GM12878 (cell line): Measurements from ENCODE around the gene SSTR4. TPM values are rescaled to one million over a fixed set of nuclear protein-coding genes. Genes with fewer than 3 reads are reported as not detected.
A peak's percentile ranks its signal among the peaks of the same experiment; 100 is the strongest.

Experiments used
- ATAC-seq: fragments of 200-7000 bp; cut with Tn5 transposase; 3 replicates; pipeline ENCODE4 v1.9.1; 2020; ENCODE audit warnings: mild to moderate bottlenecking, moderate library complexity
- BruUV-seq: library from RNA; stranded (reverse); fragments of 400-500 nt; replicated peaks from 2 replicates; lab custom pipeline; 2021; lab: Mats Ljungman, UMichigan
- CTCF ChIA-PET: fragments of 300-600 bp; sonication (Branson Sonifier 250); formaldehyde crosslinking; extraction: SDS; loops from one replicate; lab custom pipeline; 2021; ENCODE audit warnings: inconsistent platforms; lab: Yijun Ruan, JAX
- POLR2A ChIA-PET: fragments of 350-600 bp; formaldehyde crosslinking; extraction: SDS; loops from one replicate; lab custom pipeline; 2021; ENCODE audit warnings: inconsistent platforms; lab: Charles Lee
- RAD21 ChIA-PET: fragments of 300-600 bp; sonication (Branson Sonifier 250); formaldehyde crosslinking; loops from one replicate; lab custom pipeline; 2023; ENCODE audit warnings: antibody characterized with exemption; ENCODE audit not compliant: unreplicated experiment; lab: Charles Lee
- SMC1A ChIA-PET: fragments of 300-600 bp; sonication (Branson Sonifier 250); formaldehyde crosslinking; loops from one replicate; lab custom pipeline; 2023; ENCODE audit not compliant: unreplicated experiment, uncharacterized antibody; lab: Charles Lee
- DNase-seq: peaks from one replicate; pipeline ENCODE4 v3.0.0-alpha.2; 2011; ENCODE audit warnings: low read depth, low spot score
- FAIRE-seq: peaks from 3 replicates; lab custom pipeline; 2011; peaks lifted over from hg19 to GRCh38; lab: Jason Lieb, UNC
- H2AFZ ChIP-seq: 2 replicates; pipeline ENCODE4 v1.6.0; 2011; ENCODE audit warnings: low read depth, low read length, control low read depth; ENCODE audit not compliant: control insufficient read depth
- H3K27ac ChIP-seq: 2 replicates; pipeline ENCODE4 v1.5.1; 2011; ENCODE audit warnings: control low read depth; ENCODE audit not compliant: control insufficient read depth, insufficient read depth
- H3K27me3 ChIP-seq, 2 experiments: replicated peaks in 1 of 2; 2 replicates each; pipeline versions ENCODE4 v1.6.0 to v1.6.1; 2011; ENCODE audit warnings: low read length in 1 of 2; ENCODE audit not compliant: control insufficient read depth in 2 of 2, insufficient read depth in 2 of 2
- H3K36me3 ChIP-seq, 2 experiments: 2 replicates each; pipeline ENCODE4 v1.5.1; 2011; ENCODE audit warnings: low read length in 1 of 2; ENCODE audit not compliant: control insufficient read depth in 2 of 2, insufficient read depth in 2 of 2
- H3K4me1 ChIP-seq: 2 replicates; pipeline ENCODE4 v1.6.1; 2011; ENCODE audit warnings: mild to moderate bottlenecking, low read length, moderate library complexity, mixed read lengths; ENCODE audit not compliant: control insufficient read depth, insufficient read depth
- H3K4me2 ChIP-seq: 2 replicates; pipeline ENCODE4 v1.6.0; 2011; ENCODE audit warnings: control low read depth; ENCODE audit not compliant: control insufficient read depth, insufficient read depth
- H3K4me3 ChIP-seq: fragments of 200-600 bp; sonication (generic); 2 replicates; pipeline ENCODE4 v1.5.1; 2016
- H3K79me2 ChIP-seq: 2 replicates; pipeline ENCODE4 v1.6.0; 2011; ENCODE audit warnings: low read length; ENCODE audit not compliant: control insufficient read depth, insufficient read depth
- H3K9ac ChIP-seq: 2 replicates; pipeline ENCODE4 v1.8.0; 2011; ENCODE audit warnings: low read length, control low read depth, mixed read lengths; ENCODE audit not compliant: control insufficient read depth, insufficient read depth
- H3K9me3 ChIP-seq: replicated peaks from 3 replicates; pipeline ENCODE4 v1.5.1; 2011; ENCODE audit warnings: mild to moderate bottlenecking, low read length; ENCODE audit not compliant: control insufficient read depth, insufficient read depth
- H4K20me1 ChIP-seq: 2 replicates; pipeline ENCODE4 v1.6.0; 2011; ENCODE audit not compliant: control insufficient read depth, insufficient read depth
- E4F1 ChIP-seq: fragments of 450-650 bp; IDR thresholded peaks from 2 replicates; pipeline ENCODE4 v1.6.1; 2018; ENCODE audit warnings: borderline replicate concordance, mild to moderate bottlenecking; ENCODE audit not compliant: partially characterized antibody
- HDAC6 ChIP-seq: fragments of 200-600 bp; sonication (generic); IDR thresholded peaks from one replicate; pipeline ENCODE4 v1.8.0; 2017; ENCODE audit warnings: antibody characterized with exemption; ENCODE audit not compliant: unreplicated experiment
- MLLT1 ChIP-seq: fragments of 450-650 bp; IDR thresholded peaks from 2 replicates; pipeline ENCODE4 v1.6.1; 2016; ENCODE audit warnings: mild to moderate bottlenecking
- NBN ChIP-seq: fragments of 450-650 bp; IDR thresholded peaks from 2 replicates; pipeline ENCODE4 v1.6.1; 2016
- PAX8 ChIP-seq: fragments of 450-650 bp; IDR thresholded peaks from 2 replicates; pipeline ENCODE4 v1.6.1; 2017; ENCODE audit warnings: mild to moderate bottlenecking, moderate library complexity
- POLR2A ChIP-seq: IDR thresholded peaks from 2 replicates; pipeline ENCODE4 v1.6.1; 2011; ENCODE audit warnings: low read depth, mild to moderate bottlenecking, low read length
- POLR2AphosphoS5 ChIP-seq: IDR thresholded peaks from 2 replicates; pipeline ENCODE4 v1.6.1; 2011; ENCODE audit warnings: mild to moderate bottlenecking, low read length, inconsistent platforms
- SREBF2 ChIP-seq: IDR thresholded peaks from 2 replicates; pipeline ENCODE4 v1.6.1; 2012; ENCODE audit warnings: mild to moderate bottlenecking, low read length
- TCF7 ChIP-seq: IDR thresholded peaks from 2 replicates; pipeline ENCODE4 v1.6.1; 2014; ENCODE audit warnings: antibody characterized with exemption, borderline replicate concordance
- ZBTB33 ChIP-seq: fragments of 450-650 bp; IDR thresholded peaks from 2 replicates; pipeline ENCODE4 v1.6.1; 2017; ENCODE audit warnings: mild to moderate bottlenecking
- ZNF207 ChIP-seq: fragments of 450-650 bp; IDR thresholded peaks from 2 replicates; pipeline ENCODE4 v1.6.1; 2014; ENCODE audit warnings: antibody characterized with exemption, mild to moderate bottlenecking, borderline replicate concordance
- ZNF24 ChIP-seq: fragments of 450-650 bp; IDR thresholded peaks from 2 replicates; pipeline ENCODE4 v1.6.1; 2017; ENCODE audit warnings: antibody characterized with exemption, mild to moderate bottlenecking
- WGBS: methylation state at CpG from one replicate; pipeline ENCODE4 v1.1.6; 2016; ENCODE audit warnings: low lambda C conversion rate; ENCODE audit not compliant: insufficient replicate concordance, insufficient coverage; ENCODE audit errors: missing lambda C conversion rate; 5-methylcytosine and 5-hydroxymethylcytosine counted together
- in situ Hi-C: fragments of 300-500 bp; cut with MboI; formaldehyde crosslinking; loops from 9 replicates; pipeline ENCODE4 v1.14.3; 2018; ENCODE audit warnings: mixed read lengths
- intact Hi-C: fragments of 100-400 bp; cut with micrococcal nuclease; formaldehyde crosslinking; loops from one replicate; pipeline ENCODE4 v1.14.2; 2022; ENCODE audit not compliant: unreplicated experiment
- polyA plus RNA-seq, 11 experiments: library from polyadenylated mRNA; depleted of rRNA in 4 of 11; unstranded in 6 of 11; stranded (reverse) in 5 of 11; fragments of >200 nt; fragmentation: Nextera tagmentation in 4 of 11; fragmentation: Illumina TruSeq in 1 of 11; extraction: Ambion mirVana in 4 of 11; extraction: Trizol in 1 of 11; gene quantifications; 1 replicate in 1 of 11; 2 replicates in 10 of 11; pipeline versions ENCODE4 v1.2.1 to v1.2.3, GENCODE V29; 2011 to 2016; ENCODE audit warnings: inconsistent platforms in 2 of 11, missing spikeins in 2 of 11, low read depth in 1 of 11
- total RNA-seq, 4 experiments: library from RNA; depleted of rRNA in 3 of 4; stranded (reverse); fragments of >200 nt in 3 of 4; fragmentation: Illumina TruSeq in 1 of 4; extraction: Trizol in 1 of 4; gene quantifications; 2 replicates each; pipeline versions ENCODE4 v1.2.1 to v1.2.3, GENCODE V29; 2013 to 2021

The SSTR4 gene
- total and polyA plus RNA-seq, 10 of the 15 experiments (the other 5 are each of a cell fraction or from before 2014, with no cell fraction given) = not detected

- peak; percentile 38 for FAIRE-seq
- no peaks in the 10 kb centered on the region; a peak in 1 of 4 replicates for H3K27me3 ChIP-seq
- in situ Hi-C loops = no loop called here
- ATAC-seq = no peak
- H3K4me1 ChIP-seq = no peaks in the 10 kb centered on the region
- CTCF ChIA-PET = interaction anchor here (0.5 to 0.9 kb wide), 2 partner anchors 39 to 1281 kb away, joined by 3 read pairs; no protein-coding TSS in a partner anchor
- H3K27ac ChIP-seq = no peak overlapping the region
- POLR2A ChIA-PET = no interaction called here
- 23% methylated on average over 4 of the region's 4 CpGs for WGBS
- H3K79me2 ChIP-seq = no peaks in the 10 kb centered on the region
- no peak overlapping the region for H2AFZ ChIP-seq
- no peaks in the 10 kb centered on the region for H3K9me3 ChIP-seq
- intact Hi-C loops = no loop called here
- no peak overlapping the region for H3K4me3 ChIP-seq
- no peak overlapping the region for H3K4me2 ChIP-seq
- no peaks in the 10 kb centered on the region for H3K36me3 ChIP-seq
- TF ChIP-seq MLLT1 = no peak
- TF ChIP-seq, all 136 proteins: peak for 0
- Histone ChIP-seq H3K9ac (no peak overlapping the region), H4K20me1 (no peaks in the 10 kb centered on the region)
- RAD21 ChIA-PET = no interaction called here
- SMC1A ChIA-PET = interaction anchor here (1.4 kb wide), 1 partner anchor 25 kb away, joined by 3 read pairs; no protein-coding TSS in a partner anchor
- no TSS peak for BruUV-seq
- no peak for DNase-seq
Observed at GRCh38 chr20:22999756-23000155, 35.4 kb upstream of the SSTR4 start.

- FAIRE-seq (no peak), DNase-seq (no peak), ATAC-seq (no peak)
- Histone ChIP-seq H3K36me3 (no peaks in the 10 kb centered on the region), H3K9ac (no peak overlapping the region), H3K9me3 (no peaks in the 10 kb centered on the region), H3K79me2 (no peaks in the 10 kb centered on the region), H3K27ac (no peak overlapping the region), H3K4me2 (no peak overlapping the region), H2AFZ (no peak overlapping the region), H3K27me3 (no peaks in the 10 kb centered on the region; a peak in 1 of 4 replicates), H3K4me1 (no peaks in the 10 kb centered on the region), H4K20me1 (no peaks in the 10 kb centered on the region), H3K4me3 (no peak overlapping the region)
- no TSS peak for BruUV-seq
- ChIA-PET CTCF (interaction anchor here (0.5 kb wide), 2 partner anchors 1282 to 1952 kb away, joined by 3 read pairs; no protein-coding TSS in a partner anchor), RAD21 (no interaction called here), POLR2A (no interaction called here), SMC1A (no interaction called here)
- intact Hi-C loops = no loop called here
- in situ Hi-C loops = no loop called here
- 29% methylated on average over 6 of the region's 6 CpGs for WGBS
- TF ChIP-seq POLR2AphosphoS5 = no peak
- TF ChIP-seq NBN = no peak
- TF ChIP-seq E4F1 = no peak
- TF ChIP-seq SREBF2 = no peak
- TF ChIP-seq PAX8 = no peak
- no peak for TF ChIP-seq ZNF207
- no peak for TF ChIP-seq ZNF24
- TF ChIP-seq HDAC6 = no peak
- no peak for TF ChIP-seq POLR2A
- no peak for TF ChIP-seq TCF7
- no peak for TF ChIP-seq ZBTB33
Observed at GRCh38 chr20:23000232-23000947, 34.7 kb upstream of the SSTR4 start.
